Gastroesophageal sphincter (tissue), 3 donors: ENCODE data around the gene GALNTL6.

ENCODE experiments used
- EP300 ChIP-seq: sonication (generic); formaldehyde crosslinking; IDR thresholded peaks from one replicate; pipeline ENCODE4 v1.6.1; 2017; ENCODE audit warnings: antibody characterized with exemption, mild to moderate bottlenecking
- POLR2A ChIP-seq, 2 donors: fragments of 450-650 bp; IDR thresholded peaks; one replicate each; pipeline ENCODE4 v1.6.1; 2017; ENCODE audit warnings: antibody characterized with exemption in 2 of 2, mild to moderate bottlenecking in 2 of 2, moderate library complexity in 1 of 2
- POLR2AphosphoS5 ChIP-seq: sonication (generic); formaldehyde crosslinking; IDR thresholded peaks from one replicate; pipeline ENCODE4 v1.6.1; 2017; ENCODE audit warnings: antibody characterized with exemption
- TF ChIP-seq, protein P1 (sequence below), 4 experiments: fragments of 200-600 bp in 2 of 4; fragments of 450-650 bp in 2 of 4; sonication (generic) in 1 of 4; IDR thresholded peaks; one replicate each; pipeline ENCODE4 v1.5.1; 2017 to 2019; ENCODE audit warnings: antibody characterized with exemption in 4 of 4, mild to moderate bottlenecking in 2 of 4, moderate library complexity in 2 of 4

DNA sequence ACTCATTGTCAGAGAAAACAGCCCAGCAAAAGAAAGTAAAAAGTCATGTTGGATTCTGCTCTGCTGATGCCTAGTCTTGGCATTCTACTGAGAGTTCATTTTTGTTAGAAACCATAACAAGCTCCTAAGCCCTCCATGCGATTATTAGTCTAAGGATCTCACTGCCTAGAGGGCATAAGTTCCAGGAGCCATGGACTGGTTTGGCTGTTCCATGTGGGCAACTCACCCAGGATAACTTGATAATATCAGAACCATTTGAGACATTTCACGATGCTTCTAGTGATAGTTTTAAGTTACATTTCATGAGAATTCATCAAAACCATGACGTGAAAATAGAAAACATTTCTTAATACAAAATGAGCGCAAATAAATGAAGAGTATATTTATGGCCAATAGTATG, 978.6 kb downstream of the GALNTL6 start:
- TF ChIP-seq POLR2A (IDR thresholded peaks at IDR 0.05) (no peak), POLR2AphosphoS5 (no peak), EP300 (no peak)
- TF ChIP-seq, protein P1, sequence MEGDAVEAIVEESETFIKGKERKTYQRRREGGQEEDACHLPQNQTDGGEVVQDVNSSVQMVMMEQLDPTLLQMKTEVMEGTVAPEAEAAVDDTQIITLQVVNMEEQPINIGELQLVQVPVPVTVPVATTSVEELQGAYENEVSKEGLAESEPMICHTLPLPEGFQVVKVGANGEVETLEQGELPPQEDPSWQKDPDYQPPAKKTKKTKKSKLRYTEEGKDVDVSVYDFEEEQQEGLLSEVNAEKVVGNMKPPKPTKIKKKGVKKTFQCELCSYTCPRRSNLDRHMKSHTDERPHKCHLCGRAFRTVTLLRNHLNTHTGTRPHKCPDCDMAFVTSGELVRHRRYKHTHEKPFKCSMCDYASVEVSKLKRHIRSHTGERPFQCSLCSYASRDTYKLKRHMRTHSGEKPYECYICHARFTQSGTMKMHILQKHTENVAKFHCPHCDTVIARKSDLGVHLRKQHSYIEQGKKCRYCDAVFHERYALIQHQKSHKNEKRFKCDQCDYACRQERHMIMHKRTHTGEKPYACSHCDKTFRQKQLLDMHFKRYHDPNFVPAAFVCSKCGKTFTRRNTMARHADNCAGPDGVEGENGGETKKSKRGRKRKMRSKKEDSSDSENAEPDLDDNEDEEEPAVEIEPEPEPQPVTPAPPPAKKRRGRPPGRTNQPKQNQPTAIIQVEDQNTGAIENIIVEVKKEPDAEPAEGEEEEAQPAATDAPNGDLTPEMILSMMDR (IDR thresholded peaks at IDR 0.05) = no peak
